Uterus (tissue), 2 donors: ENCODE data around the gene DRD2.

Experiments used
- POLR2A ChIP-seq, 2 donors: fragments of 450-650 bp; IDR thresholded peaks; one replicate each; pipeline ENCODE4 v1.6.1; 2016; ENCODE audit warnings: antibody characterized with exemption in 2 of 2, mild to moderate bottlenecking in 1 of 2, moderate library complexity in 1 of 2
- TF ChIP-seq, protein P1 (sequence below), 4 experiments: fragments of 200-600 bp in 2 of 4; fragments of 450-650 bp in 2 of 4; sonication (generic) in 2 of 4; IDR thresholded peaks; one replicate each; pipeline ENCODE4 v1.5.1; 2016 to 2019; ENCODE audit warnings: antibody characterized with exemption in 4 of 4, mild to moderate bottlenecking in 2 of 4, moderate library complexity in 1 of 4

DNA sequence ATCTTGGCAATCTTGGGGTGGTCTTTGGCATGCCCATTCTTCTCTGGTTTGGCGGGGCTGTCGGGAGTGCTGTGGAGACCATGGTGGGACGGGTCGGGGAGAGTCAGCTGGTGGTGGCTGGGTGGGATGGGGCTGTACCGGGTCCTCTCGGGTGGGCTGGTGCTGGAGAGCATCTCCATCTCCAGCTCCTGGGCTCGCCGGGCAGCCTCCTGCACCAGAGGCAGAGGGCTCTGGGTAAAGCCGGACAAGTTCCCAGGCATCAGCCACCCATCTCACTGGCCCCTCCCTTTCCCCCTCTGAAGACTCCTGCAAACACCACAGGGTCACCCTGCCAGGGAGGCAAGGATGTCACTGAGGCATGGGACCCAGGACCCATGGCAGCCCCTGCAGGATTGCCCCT is 62.5 kb downstream of the DRD2 start:
- TF ChIP-seq, protein P1, sequence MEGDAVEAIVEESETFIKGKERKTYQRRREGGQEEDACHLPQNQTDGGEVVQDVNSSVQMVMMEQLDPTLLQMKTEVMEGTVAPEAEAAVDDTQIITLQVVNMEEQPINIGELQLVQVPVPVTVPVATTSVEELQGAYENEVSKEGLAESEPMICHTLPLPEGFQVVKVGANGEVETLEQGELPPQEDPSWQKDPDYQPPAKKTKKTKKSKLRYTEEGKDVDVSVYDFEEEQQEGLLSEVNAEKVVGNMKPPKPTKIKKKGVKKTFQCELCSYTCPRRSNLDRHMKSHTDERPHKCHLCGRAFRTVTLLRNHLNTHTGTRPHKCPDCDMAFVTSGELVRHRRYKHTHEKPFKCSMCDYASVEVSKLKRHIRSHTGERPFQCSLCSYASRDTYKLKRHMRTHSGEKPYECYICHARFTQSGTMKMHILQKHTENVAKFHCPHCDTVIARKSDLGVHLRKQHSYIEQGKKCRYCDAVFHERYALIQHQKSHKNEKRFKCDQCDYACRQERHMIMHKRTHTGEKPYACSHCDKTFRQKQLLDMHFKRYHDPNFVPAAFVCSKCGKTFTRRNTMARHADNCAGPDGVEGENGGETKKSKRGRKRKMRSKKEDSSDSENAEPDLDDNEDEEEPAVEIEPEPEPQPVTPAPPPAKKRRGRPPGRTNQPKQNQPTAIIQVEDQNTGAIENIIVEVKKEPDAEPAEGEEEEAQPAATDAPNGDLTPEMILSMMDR (IDR thresholded peaks at IDR 0.05): no peak
- TF ChIP-seq POLR2A (IDR thresholded peaks at IDR 0.05): no peak
